Esophagus muscularis mucosa (tissue), 3 donors: Measurements from ENCODE around the gene GPR34.

Source experiments
- CTCF ChIP-seq, 3 experiments: fragments of 200-600 bp in 2 of 3; fragments of 450-650 bp in 1 of 3; sonication (generic) in 2 of 3; IDR thresholded peaks; one replicate each; pipeline ENCODE4 v1.5.1; 2017 to 2019; ENCODE audit warnings: antibody characterized with exemption in 3 of 3, mild to moderate bottlenecking in 2 of 3, moderate library complexity in 1 of 3
- POLR2A ChIP-seq: fragments of 450-650 bp; IDR thresholded peaks from one replicate; pipeline ENCODE4 v1.6.1; 2017; ENCODE audit warnings: antibody characterized with exemption, moderate library complexity, mild to moderate bottlenecking, low read depth
- POLR2AphosphoS5 ChIP-seq, 2 donors: sonication (generic); formaldehyde crosslinking; IDR thresholded peaks; one replicate each; pipeline ENCODE4 v1.6.1; 2017; ENCODE audit warnings: antibody characterized with exemption in 2 of 2

GRCh38 chrX:41728125-41728524, 39.4 kb downstream of the GPR34 start:
- TF ChIP-seq CTCF (IDR thresholded peaks at IDR 0.05) (no peak), POLR2AphosphoS5 (IDR thresholded peaks at IDR 0.05) (no peak), POLR2A (no peak)
